HFFc6 (cell line): ENCODE measurements around the gene TTLL8. TPM values are rescaled to one million over a fixed set of nuclear protein-coding genes. Genes with fewer than 3 reads are reported as not detected.

Experiments used
- DNase-seq: peaks from one replicate; pipeline ENCODE4 v3.0.0-alpha.2; 2018
- H3K27ac Mint-ChIP-seq: 2 replicates; pipeline ENCODE4 v1.8.0; 2020; ENCODE audit warnings: mild to moderate bottlenecking, mixed read lengths
- H3K27me3 Mint-ChIP-seq: 2 replicates; pipeline ENCODE4 v1.8.0; 2021; ENCODE audit warnings: mild to moderate bottlenecking, moderate library complexity, mixed read lengths; ENCODE audit not compliant: insufficient read depth
- H3K36me3 Mint-ChIP-seq: 2 replicates; pipeline ENCODE4 v1.8.0; 2021; ENCODE audit warnings: low read depth, mixed read lengths
- H3K4me1 Mint-ChIP-seq: 2 replicates; pipeline ENCODE4 v1.8.0; 2020; ENCODE audit warnings: low read depth, mixed read lengths
- H3K4me3 Mint-ChIP-seq: 2 replicates; pipeline ENCODE4 v1.8.0; 2020; ENCODE audit warnings: mild to moderate bottlenecking, moderate library complexity, mixed read lengths
- H3K9me3 Mint-ChIP-seq: 2 replicates; pipeline ENCODE4 v1.8.0; 2020; ENCODE audit warnings: mild to moderate bottlenecking, mixed read lengths
- total RNA-seq, 6 experiments: library from RNA; stranded (reverse); fragmentation: NEBNext Ultra II Directional; extraction: Animal tissue kit (Norgen Biotek cat#: 25700); gene quantifications; 2 replicates in 1 of 6; 3 replicates in 5 of 6; pipeline ENCODE4 v1.2.3, GENCODE V29; 2021
- TF ChIP-seq, protein P1 (sequence below): fragments of 200-600 bp; sonication (generic); IDR thresholded peaks from 2 replicates; pipeline ENCODE4 v1.5.0; 2021; ENCODE audit warnings: antibody characterized with exemption, mild to moderate bottlenecking

The TTLL8 gene
- total RNA-seq, 6 experiments from 2014 or later: not detected

DNA sequence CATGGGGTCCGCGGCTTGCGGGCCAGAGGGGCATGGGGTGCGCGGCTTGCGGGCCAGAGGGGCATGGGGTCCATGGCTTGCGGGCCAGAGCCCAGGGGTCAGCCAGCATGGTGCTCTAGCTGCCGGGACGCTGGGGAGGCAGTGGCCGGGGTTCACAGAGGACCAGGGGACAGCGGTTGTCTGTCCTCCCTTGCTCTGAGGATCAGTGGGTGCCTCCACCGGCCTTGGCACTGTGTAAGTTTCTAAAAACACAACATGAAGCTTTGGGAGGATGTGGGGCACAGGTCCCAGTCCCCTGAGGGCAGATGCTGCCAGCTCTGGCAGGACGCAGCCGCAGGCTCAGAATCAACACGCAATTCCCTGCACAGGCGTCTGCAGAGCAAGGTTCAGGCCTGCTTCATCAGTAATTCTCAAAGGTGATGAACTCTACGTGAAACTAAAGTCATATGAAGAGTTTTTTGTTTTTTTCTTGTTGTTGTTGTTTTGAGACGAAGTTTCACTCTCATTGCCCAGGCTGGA is 24.2 kb upstream of the TTLL8 start:
- peaks cover 5% of the 10 kb centered on the region; the same call in 1 of the 2 replicates for H3K36me3 Mint-ChIP-seq
- peaks cover 46% of the 10 kb centered on the region for H3K27me3 Mint-ChIP-seq

DNA sequence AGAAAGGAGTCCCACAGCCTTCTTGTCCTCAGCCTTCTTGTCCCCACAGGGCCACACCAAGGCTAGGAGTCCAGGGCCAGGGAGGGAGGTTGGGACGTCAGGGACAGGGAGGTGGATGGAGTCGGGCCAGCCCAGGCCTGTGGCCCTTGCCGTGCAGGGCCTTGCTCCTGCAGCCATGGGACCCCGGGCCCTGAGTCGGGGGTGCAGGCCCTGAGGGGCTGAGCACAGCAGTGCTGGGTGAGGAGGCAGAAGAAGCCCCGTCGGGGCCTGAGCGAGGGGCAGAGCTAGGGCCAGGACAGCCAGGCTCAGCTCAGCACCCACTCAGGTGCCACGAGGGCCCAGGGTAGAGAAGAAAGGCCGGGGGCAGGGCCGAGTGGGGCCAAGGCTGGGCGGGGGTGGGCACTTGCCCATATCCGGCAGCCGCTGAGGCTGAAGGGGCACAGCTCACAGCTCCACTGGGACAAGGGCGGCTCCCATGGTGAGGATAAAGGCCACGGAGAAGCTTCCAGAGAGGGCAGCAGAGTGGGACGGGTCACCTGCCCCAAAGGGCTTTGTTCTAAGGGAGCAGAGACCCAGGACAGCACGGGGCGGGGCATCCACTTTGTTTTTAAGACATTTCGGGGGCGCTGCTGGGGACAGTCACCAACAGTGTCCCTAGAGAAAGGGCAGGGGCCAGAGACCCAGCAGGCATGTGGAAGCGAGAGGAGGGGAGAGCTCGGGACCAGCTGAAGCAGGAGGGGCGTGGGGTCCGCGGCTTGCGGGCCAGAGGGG is 23.5 kb upstream of the TTLL8 start:
- no peaks in the 10 kb centered on the region for H3K4me1 Mint-ChIP-seq
- no peaks in the 10 kb centered on the region for H3K9me3 Mint-ChIP-seq
- no peak overlapping the region for H3K27ac Mint-ChIP-seq
- peaks cover 47% of the 10 kb centered on the region for H3K27me3 Mint-ChIP-seq
- TF ChIP-seq, protein P1, sequence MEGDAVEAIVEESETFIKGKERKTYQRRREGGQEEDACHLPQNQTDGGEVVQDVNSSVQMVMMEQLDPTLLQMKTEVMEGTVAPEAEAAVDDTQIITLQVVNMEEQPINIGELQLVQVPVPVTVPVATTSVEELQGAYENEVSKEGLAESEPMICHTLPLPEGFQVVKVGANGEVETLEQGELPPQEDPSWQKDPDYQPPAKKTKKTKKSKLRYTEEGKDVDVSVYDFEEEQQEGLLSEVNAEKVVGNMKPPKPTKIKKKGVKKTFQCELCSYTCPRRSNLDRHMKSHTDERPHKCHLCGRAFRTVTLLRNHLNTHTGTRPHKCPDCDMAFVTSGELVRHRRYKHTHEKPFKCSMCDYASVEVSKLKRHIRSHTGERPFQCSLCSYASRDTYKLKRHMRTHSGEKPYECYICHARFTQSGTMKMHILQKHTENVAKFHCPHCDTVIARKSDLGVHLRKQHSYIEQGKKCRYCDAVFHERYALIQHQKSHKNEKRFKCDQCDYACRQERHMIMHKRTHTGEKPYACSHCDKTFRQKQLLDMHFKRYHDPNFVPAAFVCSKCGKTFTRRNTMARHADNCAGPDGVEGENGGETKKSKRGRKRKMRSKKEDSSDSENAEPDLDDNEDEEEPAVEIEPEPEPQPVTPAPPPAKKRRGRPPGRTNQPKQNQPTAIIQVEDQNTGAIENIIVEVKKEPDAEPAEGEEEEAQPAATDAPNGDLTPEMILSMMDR: no peak
- H3K4me3 Mint-ChIP-seq: no peak overlapping the region
- no peak for DNase-seq
- H3K36me3 Mint-ChIP-seq: no peaks in the 10 kb centered on the region

More for the DNA sequence above, 24.2 kb upstream of the TTLL8 start:
- TF ChIP-seq, protein P1: no peak
- H3K27ac Mint-ChIP-seq: no peak overlapping the region
- H3K9me3 Mint-ChIP-seq: peaks cover 4% of the 10 kb centered on the region; the same call in 1 of the 2 replicates
- no peaks in the 10 kb centered on the region for H3K4me1 Mint-ChIP-seq
- no peak for DNase-seq
- H3K4me3 Mint-ChIP-seq: no peak overlapping the region

DNA sequence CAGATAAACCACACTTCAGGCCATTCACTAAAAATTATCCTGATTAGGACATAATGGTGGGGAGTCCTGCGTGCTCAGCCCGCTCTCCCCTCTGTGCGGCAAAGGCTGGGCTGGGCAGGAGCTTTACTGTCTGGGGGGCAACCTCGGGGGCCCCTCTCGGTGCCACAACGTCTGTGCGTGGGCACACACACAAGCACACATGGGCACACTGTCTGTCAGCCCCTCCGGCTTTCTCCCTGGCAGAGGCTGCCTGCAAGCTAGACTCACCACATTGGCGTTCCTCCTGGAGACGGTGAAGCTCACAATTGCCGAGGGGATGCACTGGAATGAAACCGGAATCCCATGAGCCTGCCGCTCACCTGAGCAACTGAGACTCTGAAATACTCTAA is 22.0 kb upstream of the TTLL8 start:
- Mint-ChIP-seq H3K9me3 (no peaks in the 10 kb centered on the region), H3K36me3 (no peaks in the 10 kb centered on the region), H3K27me3 (peaks cover 42% of the 10 kb centered on the region), H3K4me3 (no peak overlapping the region), H3K4me1 (no peaks in the 10 kb centered on the region), H3K27ac (no peak overlapping the region)
- no peak for DNase-seq
- TF ChIP-seq, protein P1: no peak

DNA sequence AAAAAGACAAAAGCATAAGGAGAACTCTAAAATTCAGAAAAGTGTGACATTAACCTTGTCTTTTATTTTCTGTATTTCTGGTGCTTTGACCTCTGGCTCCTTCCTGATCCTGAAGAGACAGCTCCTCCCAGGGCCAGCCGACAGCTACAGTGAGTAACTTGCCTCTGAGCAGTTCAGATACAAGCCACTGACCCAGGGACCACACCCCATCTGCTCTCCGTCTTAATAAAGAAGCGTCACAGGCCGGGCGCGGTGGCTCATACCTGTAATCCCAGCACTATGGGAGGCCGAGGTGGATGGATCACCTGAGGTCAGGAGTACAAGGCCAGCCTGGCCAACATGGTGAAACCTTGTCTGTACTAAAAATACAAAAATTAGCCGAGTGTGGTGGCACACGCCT is 20.7 kb upstream of the TTLL8 start:
- H3K9me3 Mint-ChIP-seq: no peaks in the 10 kb centered on the region
- no peak overlapping the region for H3K27ac Mint-ChIP-seq
- no peak overlapping the region for H3K4me3 Mint-ChIP-seq
- no peaks in the 10 kb centered on the region for H3K4me1 Mint-ChIP-seq
- peaks cover 35% of the 10 kb centered on the region for H3K27me3 Mint-ChIP-seq
- no peaks in the 10 kb centered on the region for H3K36me3 Mint-ChIP-seq
- no peak for DNase-seq
- TF ChIP-seq, protein P1: no peak

DNA sequence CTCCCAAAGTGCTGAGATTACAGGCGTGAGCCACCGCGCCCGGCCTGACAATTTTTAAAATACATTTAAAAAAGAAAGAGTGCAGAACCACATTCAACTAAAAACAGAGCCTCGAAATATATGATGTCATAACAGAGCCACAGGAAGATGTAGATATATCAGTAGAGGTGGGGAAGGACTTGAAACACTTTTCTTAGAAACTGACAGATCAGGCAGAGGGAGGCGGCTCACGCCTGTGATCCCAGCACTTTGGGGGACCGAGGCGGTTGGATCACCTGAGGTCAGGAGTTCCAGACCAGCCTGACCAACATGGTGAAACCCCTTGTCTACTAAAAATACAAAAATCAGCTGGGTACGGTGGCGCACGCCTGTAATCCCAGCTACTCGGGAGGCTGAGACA is 20.1 kb upstream of the TTLL8 start:
- no peak for DNase-seq
- Mint-ChIP-seq H3K36me3 (no peaks in the 10 kb centered on the region), H3K4me3 (no peak overlapping the region), H3K4me1 (no peaks in the 10 kb centered on the region), H3K9me3 (no peaks in the 10 kb centered on the region), H3K27ac (no peak overlapping the region), H3K27me3 (peaks cover 34% of the 10 kb centered on the region)
- TF ChIP-seq, protein P1: no peak
